ENCODE data around the gene LEKR1.
"Not testable (repeated sequence)": the region's sequence is repeated elsewhere in the genome, so short reads cannot be mapped to it uniquely, and the experiment has no call there.

LEKR1 gene

DNA sequence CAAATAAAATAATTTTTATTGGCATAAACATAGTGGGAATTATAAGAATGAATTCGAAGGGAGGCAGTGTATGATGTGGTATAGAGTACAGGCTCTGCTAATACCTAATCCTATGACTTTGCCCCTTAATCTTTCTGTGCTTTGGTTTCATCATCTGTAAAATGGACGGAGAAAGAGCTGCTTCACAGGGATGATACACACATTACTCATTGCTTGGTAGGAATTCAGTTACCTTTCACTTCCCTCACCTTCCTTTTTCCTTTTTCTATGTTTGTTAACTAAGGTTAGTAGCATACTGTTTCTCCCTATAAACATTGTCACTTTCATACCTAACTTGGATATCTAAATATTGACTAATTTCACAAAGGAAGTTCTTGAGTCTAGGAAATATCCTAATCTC, 36.2 kb downstream of the LEKR1 start:
- H3K9me3 ChIP-seq (ENCODE audit: control insufficient read depth in 2 of 2, low read length in 2 of 2), result no peaks in the 10 kb centered on the region
- no peak overlapping the region for H3K27ac ChIP-seq (ENCODE audit: low read depth in 2 of 2, low read length in 2 of 2)
- no peak overlapping the region for H3K9ac ChIP-seq (ENCODE audit: low read depth in 1 of 2, low read length in 2 of 2)
- H3K27me3 ChIP-seq (ENCODE audit: control insufficient read depth in 2 of 2, insufficient read depth in 2 of 2, low read length in 2 of 2), result no peaks in the 10 kb centered on the region
- H3K4me1 ChIP-seq (ENCODE audit: control insufficient read depth in 2 of 2, insufficient read depth in 2 of 2, low read length in 2 of 2), result no peaks in the 10 kb centered on the region
- no peaks in the 10 kb centered on the region for H3K36me3 ChIP-seq (ENCODE audit: control insufficient read depth in 2 of 2, insufficient read depth in 2 of 2, low read length in 2 of 2)
- no peak overlapping the region for H3K4me3 ChIP-seq (ENCODE audit: low read length in 2 of 2)

DNA sequence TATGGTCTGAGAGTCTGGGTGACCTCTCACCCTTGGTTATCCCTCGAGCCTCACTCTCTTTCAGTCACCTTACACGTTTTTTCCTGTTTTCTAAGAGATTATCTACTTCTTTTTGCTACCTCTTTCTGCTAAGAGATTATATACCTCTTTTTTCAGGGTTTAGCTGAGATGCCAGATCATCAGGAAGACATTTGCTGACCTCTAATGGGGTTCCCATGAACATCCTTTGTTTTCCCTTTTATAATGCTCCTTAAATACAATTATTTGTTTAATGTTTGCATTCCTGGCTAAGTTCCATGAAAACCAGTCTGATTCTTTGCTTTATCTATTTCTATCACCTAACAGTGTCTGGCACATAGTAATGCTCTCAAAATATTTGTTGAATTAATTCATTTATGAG, 39.6 kb downstream of the LEKR1 start:
- H3K27ac ChIP-seq (ENCODE audit: low read depth in 2 of 2, low read length in 2 of 2), result no peak overlapping the region
- no peaks in the 10 kb centered on the region for H3K4me1 ChIP-seq (ENCODE audit: control insufficient read depth in 2 of 2, insufficient read depth in 2 of 2, low read length in 2 of 2)
- no peaks in the 10 kb centered on the region for H3K27me3 ChIP-seq (ENCODE audit: control insufficient read depth in 2 of 2, insufficient read depth in 2 of 2, low read length in 2 of 2)
- no peak overlapping the region for H3K9ac ChIP-seq (ENCODE audit: low read depth in 1 of 2, low read length in 2 of 2)
- no peaks in the 10 kb centered on the region for H3K36me3 ChIP-seq (ENCODE audit: control insufficient read depth in 2 of 2, insufficient read depth in 2 of 2, low read length in 2 of 2)
- peaks cover 0 to 3% of the 10 kb centered on the region in 2 donors for H3K9me3 ChIP-seq (ENCODE audit: control insufficient read depth in 2 of 2, low read length in 2 of 2)
- H3K4me3 ChIP-seq (ENCODE audit: low read length in 2 of 2), result no peak overlapping the region

DNA sequence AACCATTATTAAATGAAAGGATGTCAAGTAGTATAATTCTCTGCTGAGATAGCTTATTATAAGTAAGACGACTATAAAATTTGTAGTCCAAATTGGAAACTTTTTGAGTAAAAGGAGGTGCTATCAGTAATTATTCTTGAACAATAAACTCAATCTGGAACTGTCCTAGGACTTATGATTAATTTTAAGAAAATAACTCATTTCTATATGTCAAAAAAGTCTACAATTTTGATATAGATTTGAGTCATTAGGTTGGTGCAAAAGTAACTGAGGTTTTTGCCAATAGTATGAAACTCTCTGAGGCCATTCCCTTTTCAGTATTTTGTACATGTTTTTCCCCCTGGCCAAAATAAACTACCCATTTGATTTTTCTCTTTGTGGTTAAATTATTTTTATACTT, 41.0 kb downstream of the LEKR1 start:
- H3K4me3 ChIP-seq (ENCODE audit: low read length in 2 of 2), result no peak overlapping the region
- H3K36me3 ChIP-seq (ENCODE audit: control insufficient read depth in 2 of 2, insufficient read depth in 2 of 2, low read length in 2 of 2), result no peaks in the 10 kb centered on the region
- no peak overlapping the region for H3K27ac ChIP-seq (ENCODE audit: low read depth in 2 of 2, low read length in 2 of 2)
- H3K27me3 ChIP-seq (ENCODE audit: control insufficient read depth in 2 of 2, insufficient read depth in 2 of 2, low read length in 2 of 2), result no peaks in the 10 kb centered on the region
- H3K4me1 ChIP-seq (ENCODE audit: control insufficient read depth in 2 of 2, insufficient read depth in 2 of 2, low read length in 2 of 2), result no peaks in the 10 kb centered on the region
- H3K9me3 ChIP-seq (ENCODE audit: control insufficient read depth in 2 of 2, low read length in 2 of 2), result peaks cover 0 to 3% of the 10 kb centered on the region in 2 donors
- H3K9ac ChIP-seq (ENCODE audit: low read depth in 1 of 2, low read length in 2 of 2), result no peak overlapping the region

DNA sequence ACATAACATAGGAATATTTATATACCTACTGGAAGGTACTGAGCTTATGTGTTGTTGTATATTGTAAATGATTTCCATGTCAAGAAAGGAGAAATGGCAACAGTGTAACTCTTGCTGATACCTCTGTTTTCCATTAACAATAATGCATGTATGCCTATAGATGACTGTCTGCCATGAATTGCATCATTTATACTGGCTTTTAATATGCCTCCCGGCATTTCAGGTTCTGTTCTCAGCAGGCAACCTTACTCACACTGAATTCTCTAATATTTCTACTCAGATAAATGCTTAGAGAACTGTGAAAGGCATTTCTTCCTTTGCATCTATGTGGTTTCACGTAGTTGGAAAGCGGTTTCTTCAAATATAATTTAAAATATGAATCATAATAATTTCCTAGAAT, 41.8 kb downstream of the LEKR1 start:
- Histone ChIP-seq H3K36me3 (ENCODE audit: control insufficient read depth in 2 of 2, insufficient read depth in 2 of 2, low read length in 2 of 2) (no peaks in the 10 kb centered on the region), H3K27me3 (ENCODE audit: control insufficient read depth in 2 of 2, insufficient read depth in 2 of 2, low read length in 2 of 2) (no peaks in the 10 kb centered on the region), H3K9me3 (ENCODE audit: control insufficient read depth in 2 of 2, low read length in 2 of 2) (peaks cover 0 to 3% of the 10 kb centered on the region in 2 donors), H3K9ac (ENCODE audit: low read depth in 1 of 2, low read length in 2 of 2) (no peak overlapping the region), H3K27ac (ENCODE audit: low read depth in 2 of 2, low read length in 2 of 2) (no peak overlapping the region), H3K4me1 (ENCODE audit: control insufficient read depth in 2 of 2, insufficient read depth in 2 of 2, low read length in 2 of 2) (no peaks in the 10 kb centered on the region), H3K4me3 (ENCODE audit: low read length in 2 of 2) (no peak overlapping the region)

DNA sequence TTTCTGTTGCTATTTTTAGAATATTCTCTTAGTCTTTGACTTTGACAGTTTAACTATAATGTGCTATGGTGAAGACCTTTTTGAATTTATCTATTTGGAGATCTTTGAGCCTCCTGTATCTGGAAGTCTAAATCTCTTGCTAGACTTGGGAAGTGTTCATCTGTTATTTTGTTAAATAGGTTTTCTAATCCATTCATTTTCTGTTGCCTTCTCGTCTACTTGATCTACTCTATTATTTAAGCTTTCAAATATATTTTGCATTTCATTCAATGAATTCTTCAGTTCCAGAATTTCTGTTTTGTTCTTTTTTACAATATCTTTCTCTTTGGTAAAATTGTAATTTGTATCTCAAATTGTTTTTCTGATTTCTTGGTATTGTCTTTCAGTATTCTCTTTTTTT, 47.8 kb downstream of the LEKR1 start:
- Histone ChIP-seq H3K9ac (ENCODE audit: low read depth in 1 of 2, low read length in 2 of 2) (no peak overlapping the region), H3K4me1 (ENCODE audit: control insufficient read depth in 2 of 2, insufficient read depth in 2 of 2, low read length in 2 of 2) (no peaks in the 10 kb centered on the region), H3K36me3 (ENCODE audit: control insufficient read depth in 2 of 2, insufficient read depth in 2 of 2, low read length in 2 of 2) (no peaks in the 10 kb centered on the region), H3K4me3 (ENCODE audit: low read length in 2 of 2) (no peak overlapping the region), H3K9me3 (ENCODE audit: control insufficient read depth in 2 of 2, low read length in 2 of 2) (peaks cover 3% of the 10 kb centered on the region in 2 donors), H3K27me3 (ENCODE audit: control insufficient read depth in 2 of 2, insufficient read depth in 2 of 2, low read length in 2 of 2) (no peaks in the 10 kb centered on the region), H3K27ac (ENCODE audit: low read depth in 2 of 2, low read length in 2 of 2) (no peak overlapping the region)

DNA sequence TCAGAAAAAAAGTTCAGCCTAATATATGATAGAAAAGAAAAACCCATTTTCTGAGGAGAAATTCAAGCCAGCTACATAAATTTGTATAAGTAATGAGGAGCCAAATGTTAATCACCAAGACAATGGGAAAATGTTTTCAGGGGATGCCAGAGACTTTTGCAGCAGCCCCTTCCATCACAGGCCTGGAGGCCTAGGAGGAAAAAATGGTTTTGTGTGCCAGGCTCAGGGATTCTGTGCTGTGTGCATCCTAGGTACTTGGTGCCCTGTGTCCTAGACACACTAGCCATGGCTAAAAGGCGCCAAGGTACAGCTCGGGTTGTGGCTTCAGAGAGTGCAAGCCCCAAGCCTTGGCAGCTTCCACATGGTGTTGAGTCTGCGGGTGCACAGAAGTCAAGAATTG, 53.3 kb downstream of the LEKR1 start:
- not testable (repeated sequence) for H3K9me3 ChIP-seq (ENCODE audit: control insufficient read depth in 2 of 2, low read length in 2 of 2); H3K4me3 ChIP-seq (ENCODE audit: low read length in 2 of 2); H3K9ac ChIP-seq (ENCODE audit: low read depth in 1 of 2, low read length in 2 of 2); H3K27me3 ChIP-seq (ENCODE audit: control insufficient read depth in 2 of 2, insufficient read depth in 2 of 2, low read length in 2 of 2); H3K36me3 ChIP-seq (ENCODE audit: control insufficient read depth in 2 of 2, insufficient read depth in 2 of 2, low read length in 2 of 2); H3K27ac ChIP-seq (ENCODE audit: low read depth in 2 of 2, low read length in 2 of 2); H3K4me1 ChIP-seq (ENCODE audit: control insufficient read depth in 2 of 2, insufficient read depth in 2 of 2, low read length in 2 of 2)

DNA sequence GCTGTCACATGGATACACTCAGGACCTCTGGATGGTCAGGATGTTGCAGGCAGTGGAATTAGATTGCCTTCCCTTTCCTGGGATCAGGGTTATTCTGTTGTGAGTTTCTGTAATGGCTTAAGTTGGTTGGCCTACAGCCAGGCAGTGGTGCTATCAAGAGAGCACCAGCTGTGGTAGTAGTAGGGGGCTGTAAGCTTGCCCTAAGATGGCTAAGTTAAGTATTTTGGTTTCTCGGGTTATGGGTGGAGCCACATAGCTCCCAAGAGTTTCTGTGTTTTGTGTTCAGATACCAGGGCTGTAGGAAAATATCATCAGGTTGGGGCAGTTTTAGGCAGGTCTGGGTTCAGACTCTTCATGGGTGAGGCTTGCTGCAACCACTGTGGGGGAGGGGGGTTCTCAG, 59.6 kb downstream of the LEKR1 start:
- no peaks in the 10 kb centered on the region for H3K9me3 ChIP-seq (ENCODE audit: control insufficient read depth in 2 of 2, low read length in 2 of 2)
- no peaks in the 10 kb centered on the region for H3K4me1 ChIP-seq (ENCODE audit: control insufficient read depth in 2 of 2, insufficient read depth in 2 of 2, low read length in 2 of 2)
- no peaks in the 10 kb centered on the region for H3K27me3 ChIP-seq (ENCODE audit: control insufficient read depth in 2 of 2, insufficient read depth in 2 of 2, low read length in 2 of 2)
- H3K36me3 ChIP-seq (ENCODE audit: control insufficient read depth in 2 of 2, insufficient read depth in 2 of 2, low read length in 2 of 2), result no peaks in the 10 kb centered on the region
- no peak overlapping the region for H3K9ac ChIP-seq (ENCODE audit: low read depth in 1 of 2, low read length in 2 of 2)
- no peak overlapping the region for H3K27ac ChIP-seq (ENCODE audit: low read depth in 2 of 2, low read length in 2 of 2)
- H3K4me3 ChIP-seq (ENCODE audit: low read length in 2 of 2), result no peak overlapping the region

DNA sequence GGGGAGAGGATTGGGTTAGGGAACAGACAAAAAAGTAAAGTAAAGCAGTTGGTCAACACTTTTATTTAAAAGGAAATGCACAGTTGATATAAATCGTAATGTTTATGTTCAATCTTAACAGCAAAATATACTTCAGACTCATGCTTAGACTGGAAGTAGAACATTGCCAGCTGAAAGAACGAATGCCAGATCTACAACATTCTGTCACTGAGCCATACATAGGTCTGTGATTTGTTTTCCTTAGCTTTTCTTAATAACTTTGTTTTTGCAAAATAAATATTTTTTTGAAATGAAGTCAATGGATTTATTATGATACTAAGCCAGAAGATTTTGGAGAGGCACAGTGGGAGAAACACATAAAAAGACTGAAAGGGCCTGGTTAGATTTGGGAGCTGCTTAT, 62.0 kb downstream of the LEKR1 start:
- H3K9ac ChIP-seq (ENCODE audit: low read depth in 1 of 2, low read length in 2 of 2), result no peak overlapping the region
- no peak overlapping the region for H3K27ac ChIP-seq (ENCODE audit: low read depth in 2 of 2, low read length in 2 of 2)
- H3K4me3 ChIP-seq (ENCODE audit: low read length in 2 of 2), result no peak overlapping the region
- H3K36me3 ChIP-seq (ENCODE audit: control insufficient read depth in 2 of 2, insufficient read depth in 2 of 2, low read length in 2 of 2), result no peaks in the 10 kb centered on the region
- H3K27me3 ChIP-seq (ENCODE audit: control insufficient read depth in 2 of 2, insufficient read depth in 2 of 2, low read length in 2 of 2), result no peaks in the 10 kb centered on the region
- H3K9me3 ChIP-seq (ENCODE audit: control insufficient read depth in 2 of 2, low read length in 2 of 2), result no peaks in the 10 kb centered on the region
- H3K4me1 ChIP-seq (ENCODE audit: control insufficient read depth in 2 of 2, insufficient read depth in 2 of 2, low read length in 2 of 2), result no peaks in the 10 kb centered on the region

DNA sequence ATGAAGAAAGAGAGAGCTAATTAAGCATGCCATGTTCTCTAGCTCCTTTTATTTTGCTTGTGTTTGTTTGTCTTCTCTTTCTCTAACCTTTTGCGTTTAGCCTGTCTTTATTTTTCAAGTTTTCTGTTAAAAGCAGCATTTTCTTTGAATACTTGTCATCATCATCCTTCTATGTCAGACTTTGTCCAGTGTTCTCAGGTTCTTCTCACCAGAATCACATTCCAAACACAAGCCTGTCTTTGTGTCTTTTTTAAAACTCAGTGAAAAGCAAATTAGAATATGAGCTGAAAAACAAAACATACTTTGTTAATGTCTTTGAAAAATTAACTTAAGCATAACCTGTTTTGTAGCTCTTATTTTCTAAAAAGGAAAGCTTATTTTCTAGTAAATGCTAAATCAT, 62.4 kb downstream of the LEKR1 start:
- Histone ChIP-seq H3K36me3 (ENCODE audit: control insufficient read depth in 2 of 2, insufficient read depth in 2 of 2, low read length in 2 of 2) (no peaks in the 10 kb centered on the region), H3K27ac (ENCODE audit: low read depth in 2 of 2, low read length in 2 of 2) (no peak overlapping the region), H3K9me3 (ENCODE audit: control insufficient read depth in 2 of 2, low read length in 2 of 2) (no peaks in the 10 kb centered on the region)

DNA sequence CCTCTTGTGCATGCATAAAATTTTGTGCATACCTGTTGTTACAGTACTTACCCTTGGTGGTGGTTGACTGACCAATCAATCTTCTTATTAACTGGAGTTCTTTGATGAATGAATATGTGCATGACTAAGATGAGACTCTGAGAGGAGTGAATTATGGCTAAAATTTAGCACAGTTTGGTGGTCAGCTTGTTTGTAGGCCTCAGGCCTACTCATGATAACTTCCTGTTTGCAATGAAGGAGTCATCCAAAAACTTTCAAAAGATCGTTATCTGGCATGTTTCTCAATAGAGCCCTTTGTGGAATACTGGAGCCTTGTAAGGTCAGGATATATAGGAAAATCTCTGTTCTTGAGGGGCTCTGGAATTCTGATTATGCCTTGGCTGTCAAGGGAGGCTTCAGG, 66.5 kb downstream of the LEKR1 start:
- Histone ChIP-seq H3K9ac (ENCODE audit: low read depth in 1 of 2, low read length in 2 of 2) (no peak overlapping the region), H3K36me3 (ENCODE audit: control insufficient read depth in 2 of 2, insufficient read depth in 2 of 2, low read length in 2 of 2) (no peaks in the 10 kb centered on the region), H3K4me1 (ENCODE audit: control insufficient read depth in 2 of 2, insufficient read depth in 2 of 2, low read length in 2 of 2) (no peaks in the 10 kb centered on the region), H3K4me3 (ENCODE audit: low read length in 2 of 2) (no peak overlapping the region), H3K27ac (ENCODE audit: low read depth in 2 of 2, low read length in 2 of 2) (no peak overlapping the region), H3K27me3 (ENCODE audit: control insufficient read depth in 2 of 2, insufficient read depth in 2 of 2, low read length in 2 of 2) (no peaks in the 10 kb centered on the region), H3K9me3 (ENCODE audit: control insufficient read depth in 2 of 2, low read length in 2 of 2) (no peaks in the 10 kb centered on the region)

More for the DNA sequence above, 62.4 kb downstream of the LEKR1 start:
- Histone ChIP-seq H3K27me3 (ENCODE audit: control insufficient read depth in 2 of 2, insufficient read depth in 2 of 2, low read length in 2 of 2) (no peaks in the 10 kb centered on the region), H3K9ac (ENCODE audit: low read depth in 1 of 2, low read length in 2 of 2) (no peak overlapping the region), H3K4me3 (ENCODE audit: low read length in 2 of 2) (no peak overlapping the region), H3K4me1 (ENCODE audit: control insufficient read depth in 2 of 2, insufficient read depth in 2 of 2, low read length in 2 of 2) (no peaks in the 10 kb centered on the region)

DNA sequence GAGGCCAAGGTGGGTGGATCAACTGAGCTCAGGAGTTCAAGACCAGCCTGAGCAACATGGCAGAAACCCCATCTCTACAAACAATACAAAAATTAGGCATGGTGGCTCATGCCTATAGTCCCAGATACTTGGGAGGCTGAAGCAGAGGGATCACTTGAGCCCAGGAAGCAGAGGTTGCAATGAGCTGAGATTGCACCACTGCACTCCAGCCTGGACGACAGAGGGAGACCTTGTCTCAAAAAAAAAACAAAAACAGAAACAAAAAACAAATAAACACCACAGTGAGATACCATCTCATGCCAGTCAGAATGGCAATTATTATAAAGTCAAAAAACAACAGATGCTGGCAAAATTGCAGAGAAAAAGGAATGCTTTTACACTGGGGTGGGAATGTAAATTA, 69.2 kb downstream of the LEKR1 start:
- not testable (repeated sequence) for H3K4me3 ChIP-seq (ENCODE audit: low read length in 2 of 2); H3K27ac ChIP-seq (ENCODE audit: low read depth in 2 of 2, low read length in 2 of 2); H3K36me3 ChIP-seq (ENCODE audit: control insufficient read depth in 2 of 2, insufficient read depth in 2 of 2, low read length in 2 of 2); H3K9me3 ChIP-seq (ENCODE audit: control insufficient read depth in 2 of 2, low read length in 2 of 2); H3K27me3 ChIP-seq (ENCODE audit: control insufficient read depth in 2 of 2, insufficient read depth in 2 of 2, low read length in 2 of 2); H3K4me1 ChIP-seq (ENCODE audit: control insufficient read depth in 2 of 2, insufficient read depth in 2 of 2, low read length in 2 of 2); H3K9ac ChIP-seq (ENCODE audit: low read depth in 1 of 2, low read length in 2 of 2)
